ENCODE results near the gene MIPEP.
"Not testable (repeated sequence)": the region's sequence is repeated elsewhere in the genome, so short reads cannot be mapped to it uniquely, and the experiment has no call there.

MIPEP gene

DNA sequence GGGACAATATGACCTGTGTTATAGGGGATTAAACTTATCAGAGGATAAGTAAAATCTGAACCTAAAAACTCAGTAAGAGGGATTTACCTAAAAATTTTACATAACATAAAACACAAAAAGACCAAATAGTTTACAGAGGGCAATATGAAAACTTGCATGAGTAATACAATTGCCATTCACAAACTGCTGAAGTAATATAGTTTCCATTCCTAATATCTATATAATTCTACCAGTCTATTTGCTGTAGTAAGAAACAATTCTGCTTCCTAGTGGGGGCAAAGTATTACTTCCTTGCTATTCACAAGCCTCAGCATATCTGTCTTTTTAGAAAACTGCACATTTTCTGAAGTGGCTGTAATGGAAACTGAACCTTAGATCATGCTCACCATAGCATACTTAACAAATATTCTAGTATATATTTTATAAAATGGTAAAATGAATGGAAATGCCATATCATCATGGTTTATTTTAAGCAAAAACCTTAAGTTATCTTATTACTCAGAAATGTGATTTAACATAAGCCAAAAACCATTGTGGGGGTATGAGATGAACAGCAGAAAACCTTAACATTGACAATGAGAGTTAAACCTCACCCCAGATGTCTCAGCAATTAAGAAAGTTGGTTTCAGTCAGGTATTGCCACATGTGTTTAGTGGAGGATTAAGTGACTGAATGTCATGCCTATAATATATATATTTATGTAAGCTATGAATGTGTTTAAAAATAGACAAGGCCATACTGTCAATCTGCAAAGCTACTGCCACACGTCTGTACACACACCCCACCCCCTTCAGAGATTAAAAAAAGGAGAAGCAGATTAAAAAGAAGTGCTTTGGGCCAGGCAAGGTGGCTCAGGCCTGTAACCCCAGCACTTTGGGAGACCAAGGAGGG lies 136.8 kb downstream of the MIPEP start:
- Mint-ChIP-seq H3K9me3 (no peaks in the 10 kb centered on the region), H3K27ac (peak overlapping the region; percentile 50), H3K27me3 (ENCODE audit: low read depth, poor library complexity) (no peaks in the 10 kb centered on the region), H3K4me1 (peaks cover 26% of the 10 kb centered on the region), H3K36me3 (ENCODE audit: low read depth) (peaks cover 11% of the 10 kb centered on the region), H3K4me3 (no peak overlapping the region)
- TF ChIP-seq, protein P1, sequence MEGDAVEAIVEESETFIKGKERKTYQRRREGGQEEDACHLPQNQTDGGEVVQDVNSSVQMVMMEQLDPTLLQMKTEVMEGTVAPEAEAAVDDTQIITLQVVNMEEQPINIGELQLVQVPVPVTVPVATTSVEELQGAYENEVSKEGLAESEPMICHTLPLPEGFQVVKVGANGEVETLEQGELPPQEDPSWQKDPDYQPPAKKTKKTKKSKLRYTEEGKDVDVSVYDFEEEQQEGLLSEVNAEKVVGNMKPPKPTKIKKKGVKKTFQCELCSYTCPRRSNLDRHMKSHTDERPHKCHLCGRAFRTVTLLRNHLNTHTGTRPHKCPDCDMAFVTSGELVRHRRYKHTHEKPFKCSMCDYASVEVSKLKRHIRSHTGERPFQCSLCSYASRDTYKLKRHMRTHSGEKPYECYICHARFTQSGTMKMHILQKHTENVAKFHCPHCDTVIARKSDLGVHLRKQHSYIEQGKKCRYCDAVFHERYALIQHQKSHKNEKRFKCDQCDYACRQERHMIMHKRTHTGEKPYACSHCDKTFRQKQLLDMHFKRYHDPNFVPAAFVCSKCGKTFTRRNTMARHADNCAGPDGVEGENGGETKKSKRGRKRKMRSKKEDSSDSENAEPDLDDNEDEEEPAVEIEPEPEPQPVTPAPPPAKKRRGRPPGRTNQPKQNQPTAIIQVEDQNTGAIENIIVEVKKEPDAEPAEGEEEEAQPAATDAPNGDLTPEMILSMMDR (IDR thresholded peaks at IDR 0.05) = no peak
- DNase-seq = no peak

DNA sequence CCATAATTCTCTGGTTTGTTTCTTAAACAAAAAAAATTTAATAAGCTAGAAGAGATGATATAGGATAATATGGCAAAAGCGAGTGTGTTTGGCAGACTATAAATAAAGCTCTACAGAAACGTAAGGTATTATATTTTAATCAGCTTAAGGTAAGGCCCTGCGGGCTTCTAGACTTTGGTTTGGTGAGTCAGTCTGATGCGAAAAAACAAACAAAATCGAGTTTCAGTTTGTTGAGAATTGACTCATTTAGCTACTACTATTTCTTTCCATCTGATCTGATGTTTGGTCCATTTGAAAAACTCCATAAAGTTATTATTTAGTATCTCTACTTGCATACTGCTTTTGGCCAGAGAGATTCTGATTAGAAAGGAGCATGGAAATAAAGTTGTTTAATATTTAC lies 138.0 kb downstream of the MIPEP start:
- no peak overlapping the region for H3K4me3 Mint-ChIP-seq
- TF ChIP-seq, protein P1 (IDR thresholded peaks at IDR 0.05) = no peak
- H3K4me1 Mint-ChIP-seq = peaks cover 25% of the 10 kb centered on the region
- no peak overlapping the region for H3K27ac Mint-ChIP-seq
- H3K9me3 Mint-ChIP-seq = no peaks in the 10 kb centered on the region
- H3K36me3 Mint-ChIP-seq (ENCODE audit: low read depth) = peaks cover 10% of the 10 kb centered on the region
- H3K27me3 Mint-ChIP-seq (ENCODE audit: low read depth, poor library complexity) = no peaks in the 10 kb centered on the region
- no peak for DNase-seq

DNA sequence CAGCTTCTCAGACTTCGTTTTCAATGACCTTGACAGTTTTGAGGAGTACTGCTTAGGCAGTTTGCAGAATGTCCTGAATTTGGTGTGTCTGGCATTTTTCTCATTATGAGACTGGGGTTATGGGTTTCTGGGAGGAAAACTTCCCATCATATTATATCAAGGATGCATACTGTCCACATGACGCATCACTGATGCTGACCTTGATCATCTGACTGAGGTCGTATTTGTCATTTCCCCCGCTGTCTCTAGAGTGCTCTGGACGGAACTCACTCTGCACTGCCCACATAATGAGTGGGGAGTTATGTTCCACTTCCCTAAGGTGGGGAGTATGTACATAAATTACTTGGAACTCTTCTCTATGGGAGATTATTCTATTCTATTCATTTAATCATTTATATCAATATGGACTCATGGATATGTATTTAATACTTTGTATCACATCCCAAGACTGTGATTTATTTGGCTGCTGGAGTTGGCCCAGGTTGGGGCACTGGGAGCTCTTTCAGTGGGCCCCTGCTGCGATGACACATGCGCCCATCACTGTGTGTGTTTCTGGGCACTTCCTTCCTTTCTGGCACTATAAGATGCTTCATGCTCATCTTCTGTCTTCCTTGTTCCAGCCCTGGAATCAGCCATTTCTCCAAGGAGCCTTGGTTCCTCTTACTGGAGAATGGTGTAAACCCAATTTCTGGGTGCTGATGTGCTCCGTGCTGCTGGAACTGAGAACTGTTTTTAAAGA lies 138.6 kb downstream of the MIPEP start:
- Mint-ChIP-seq H3K36me3 (ENCODE audit: low read depth) (peaks cover 10% of the 10 kb centered on the region), H3K4me1 (peaks cover 25% of the 10 kb centered on the region), H3K27me3 (ENCODE audit: low read depth, poor library complexity) (no peaks in the 10 kb centered on the region), H3K27ac (no peak overlapping the region), H3K4me3 (no peak overlapping the region), H3K9me3 (no peaks in the 10 kb centered on the region)
- TF ChIP-seq, protein P1 (IDR thresholded peaks at IDR 0.05) = no peak
- DNase-seq = no peak

DNA sequence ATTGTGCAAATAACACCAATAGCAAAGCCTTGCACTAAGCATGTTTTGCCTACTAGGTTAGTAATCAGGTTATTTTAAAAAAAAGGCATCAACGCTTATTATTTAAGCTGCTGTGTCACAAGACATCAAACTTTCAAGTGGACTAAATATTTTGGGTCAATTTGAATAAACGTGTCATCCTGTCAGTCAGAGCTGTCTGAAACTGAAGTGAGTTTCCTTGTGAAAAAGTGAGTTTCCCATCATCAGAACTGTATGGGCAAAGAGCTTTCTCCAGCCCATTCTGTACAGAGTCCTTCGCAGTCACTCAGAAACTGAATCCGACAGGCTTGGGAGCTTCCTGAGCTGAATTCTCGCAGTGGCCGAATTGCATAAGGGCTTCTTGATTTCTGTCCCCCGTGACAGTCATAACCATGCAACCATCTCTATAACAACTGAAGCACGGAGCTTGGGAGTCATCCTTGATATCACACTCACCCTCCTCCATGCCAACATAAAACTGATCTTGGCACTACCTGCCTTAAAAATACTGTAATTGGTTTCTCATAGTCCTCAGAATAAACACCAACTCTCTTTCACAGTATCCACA lies 139.8 kb downstream of the MIPEP start:
- DNase-seq = no peak
- peaks cover 10% of the 10 kb centered on the region for H3K36me3 Mint-ChIP-seq (ENCODE audit: low read depth)
- no peaks in the 10 kb centered on the region for H3K27me3 Mint-ChIP-seq (ENCODE audit: low read depth, poor library complexity)
- H3K4me1 Mint-ChIP-seq = peaks cover 25% of the 10 kb centered on the region
- TF ChIP-seq, protein P1 (IDR thresholded peaks at IDR 0.05) = no peak
- H3K9me3 Mint-ChIP-seq = no peaks in the 10 kb centered on the region
- peak overlapping the region; percentile 70 for H3K27ac Mint-ChIP-seq
- H3K4me3 Mint-ChIP-seq = no peak overlapping the region

DNA sequence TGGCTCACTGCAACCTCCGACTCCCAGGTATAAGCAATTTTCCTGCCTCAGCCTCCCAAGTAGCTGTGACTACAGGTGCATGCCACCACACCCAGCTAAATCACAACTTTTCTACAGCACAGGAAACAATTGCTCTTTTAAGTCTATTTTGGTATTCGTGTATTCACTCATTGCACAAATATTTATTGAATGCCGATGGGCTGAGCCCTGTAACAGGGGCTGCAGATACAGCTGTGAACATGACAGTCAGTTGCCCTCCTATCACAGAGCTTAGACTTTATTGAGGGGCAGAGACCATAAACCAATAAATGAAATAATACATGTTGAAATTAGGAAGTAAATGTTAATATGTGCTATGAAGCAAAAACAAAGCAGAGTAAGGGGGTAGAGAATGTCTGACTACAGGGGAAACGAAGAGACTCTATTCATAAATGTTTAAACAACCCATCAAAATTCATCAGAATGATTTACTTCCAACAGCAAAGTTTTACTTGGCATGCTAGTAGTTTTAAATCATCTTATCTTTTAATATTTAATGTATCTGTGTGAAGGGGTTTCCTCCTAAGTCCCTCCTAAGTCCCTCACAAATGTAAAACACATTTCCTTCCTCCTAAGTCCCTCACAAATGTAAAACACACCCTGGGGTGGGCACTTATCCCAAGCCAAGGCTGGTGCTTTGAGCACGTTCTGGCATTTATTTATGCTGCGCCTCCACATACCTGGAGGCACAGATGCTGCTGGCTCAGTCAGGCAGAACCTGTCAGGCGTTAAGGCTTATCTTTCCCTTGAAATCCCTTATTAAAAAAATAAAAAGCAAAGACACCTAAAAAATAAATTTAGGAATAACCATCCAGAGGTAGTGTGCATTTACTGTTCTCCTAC lies 140.8 kb downstream of the MIPEP start:
- no peak overlapping the region for H3K27ac Mint-ChIP-seq
- no peaks in the 10 kb centered on the region for H3K9me3 Mint-ChIP-seq
- H3K4me3 Mint-ChIP-seq = no peak overlapping the region
- H3K4me1 Mint-ChIP-seq = peaks cover 25% of the 10 kb centered on the region
- peaks cover 10% of the 10 kb centered on the region for H3K36me3 Mint-ChIP-seq (ENCODE audit: low read depth)
- TF ChIP-seq, protein P1 (IDR thresholded peaks at IDR 0.05) = no peak
- DNase-seq = no peak
- H3K27me3 Mint-ChIP-seq (ENCODE audit: low read depth, poor library complexity) = no peaks in the 10 kb centered on the region

DNA sequence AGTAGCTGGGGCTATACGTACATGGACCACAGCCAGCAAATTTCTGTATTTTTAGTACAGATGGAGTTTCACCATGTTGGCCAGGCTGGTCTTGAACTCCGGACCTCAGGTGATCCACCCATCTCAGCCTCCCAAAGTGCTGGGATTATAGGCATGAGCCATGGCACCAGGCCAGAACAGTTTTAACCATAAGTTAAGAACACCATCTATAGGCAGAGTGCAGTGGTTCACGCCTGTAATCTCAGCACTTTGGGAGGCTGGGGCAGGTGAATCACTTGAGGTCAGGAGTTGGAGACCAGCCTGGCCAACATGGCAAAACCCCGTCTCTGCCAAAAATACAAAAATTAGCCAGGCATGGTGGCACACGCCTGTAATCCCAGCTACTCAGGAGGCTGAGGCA lies 143.1 kb downstream of the MIPEP start:
- peaks cover 25% of the 10 kb centered on the region for H3K4me1 Mint-ChIP-seq
- not testable (repeated sequence) for H3K4me3 Mint-ChIP-seq; H3K9me3 Mint-ChIP-seq; H3K36me3 Mint-ChIP-seq (ENCODE audit: low read depth); H3K27me3 Mint-ChIP-seq (ENCODE audit: low read depth, poor library complexity); H3K27ac Mint-ChIP-seq; DNase-seq

All from nephron progenitor cell (in vitro differentiated cells).